HEK293T (cell line): ENCODE measurements around the gene KIF26B.

Experiments used
- ARNT ChIP-seq: fragments of 450-650 bp; IDR thresholded peaks from 2 replicates; pipeline ENCODE4 v1.6.1; 2017; ENCODE audit warnings: mild to moderate bottlenecking
- ELF4 ChIP-seq: fragments of 450-650 bp; IDR thresholded peaks from 2 replicates; pipeline ENCODE4 v1.6.1; 2017; ENCODE audit warnings: antibody characterized with exemption
- SP1 ChIP-seq: fragments of 450-650 bp; IDR thresholded peaks from 2 replicates; pipeline ENCODE4 v1.6.1; 2017
- SUZ12 ChIP-seq: fragments of 450-650 bp; IDR thresholded peaks from 2 replicates; pipeline ENCODE4 v1.6.1; 2016; ENCODE audit warnings: mild to moderate bottlenecking

DNA sequence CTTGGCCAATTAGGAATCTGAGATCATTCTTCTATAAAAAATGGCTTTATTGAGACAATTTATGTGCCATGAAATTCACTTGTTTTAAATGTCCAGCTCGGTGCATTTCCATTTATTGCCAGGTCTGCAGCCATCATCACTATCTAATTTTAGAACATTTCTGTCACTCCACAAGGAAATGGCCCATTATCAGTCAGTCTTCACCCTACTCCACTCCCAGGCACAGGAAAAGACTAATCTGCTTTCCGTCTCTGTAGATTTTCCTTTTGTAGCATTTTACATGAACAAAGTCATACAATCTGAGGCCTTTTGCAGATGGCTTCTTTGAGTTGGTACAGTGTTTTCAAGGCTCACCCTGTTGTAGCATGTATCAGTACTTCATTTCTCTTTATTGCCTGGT is 27.2 kb downstream of the KIF26B start:
- TF ChIP-seq SUZ12 (no peak), ELF4 (no peak), ARNT (no peak), SP1 (no peak)
